GM12875 (cell line): ENCODE data around the gene HLA-DOB.
"Not testable (repeated sequence)": the region's sequence is repeated elsewhere in the genome, so short reads cannot be mapped to it uniquely, and the experiment has no call there.

Experiments
- H3K4me3 ChIP-seq: one replicate; pipeline ENCODE4 v1.5.1; 2011; ENCODE audit warnings: low read depth, low read length, control low read depth
- TF ChIP-seq, protein P1 (sequence below): IDR thresholded peaks from 2 replicates; pipeline ENCODE4 v1.5.1; 2011; ENCODE audit warnings: low read depth, mild to moderate bottlenecking, control low read depth, inconsistent platforms, low read length, moderate library complexity, borderline replicate concordance; ENCODE audit not compliant: insufficient read depth

Gene HLA-DOB

DNA sequence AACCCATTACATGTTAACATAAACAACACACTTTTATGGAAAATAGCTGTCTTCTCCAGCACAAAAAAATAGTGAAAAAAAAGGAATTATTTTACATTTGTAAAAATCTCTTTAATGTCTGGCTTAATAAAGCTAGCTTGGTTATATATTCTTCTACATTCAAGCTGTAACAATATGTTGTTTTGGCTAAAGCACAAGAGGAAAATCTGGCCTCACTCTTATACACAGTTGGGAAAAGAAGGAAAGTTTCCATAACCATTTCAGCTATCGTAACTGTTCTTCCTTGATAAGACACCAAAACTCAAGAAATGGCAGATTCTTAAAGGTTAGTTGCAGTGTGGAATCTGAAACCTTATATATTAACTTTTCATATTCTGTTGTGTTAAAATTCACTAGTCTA is 7.6 kb downstream of the HLA-DOB start:
- H3K4me3 ChIP-seq = no peak overlapping the region
- TF ChIP-seq, protein P1, sequence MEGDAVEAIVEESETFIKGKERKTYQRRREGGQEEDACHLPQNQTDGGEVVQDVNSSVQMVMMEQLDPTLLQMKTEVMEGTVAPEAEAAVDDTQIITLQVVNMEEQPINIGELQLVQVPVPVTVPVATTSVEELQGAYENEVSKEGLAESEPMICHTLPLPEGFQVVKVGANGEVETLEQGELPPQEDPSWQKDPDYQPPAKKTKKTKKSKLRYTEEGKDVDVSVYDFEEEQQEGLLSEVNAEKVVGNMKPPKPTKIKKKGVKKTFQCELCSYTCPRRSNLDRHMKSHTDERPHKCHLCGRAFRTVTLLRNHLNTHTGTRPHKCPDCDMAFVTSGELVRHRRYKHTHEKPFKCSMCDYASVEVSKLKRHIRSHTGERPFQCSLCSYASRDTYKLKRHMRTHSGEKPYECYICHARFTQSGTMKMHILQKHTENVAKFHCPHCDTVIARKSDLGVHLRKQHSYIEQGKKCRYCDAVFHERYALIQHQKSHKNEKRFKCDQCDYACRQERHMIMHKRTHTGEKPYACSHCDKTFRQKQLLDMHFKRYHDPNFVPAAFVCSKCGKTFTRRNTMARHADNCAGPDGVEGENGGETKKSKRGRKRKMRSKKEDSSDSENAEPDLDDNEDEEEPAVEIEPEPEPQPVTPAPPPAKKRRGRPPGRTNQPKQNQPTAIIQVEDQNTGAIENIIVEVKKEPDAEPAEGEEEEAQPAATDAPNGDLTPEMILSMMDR = no peak

DNA sequence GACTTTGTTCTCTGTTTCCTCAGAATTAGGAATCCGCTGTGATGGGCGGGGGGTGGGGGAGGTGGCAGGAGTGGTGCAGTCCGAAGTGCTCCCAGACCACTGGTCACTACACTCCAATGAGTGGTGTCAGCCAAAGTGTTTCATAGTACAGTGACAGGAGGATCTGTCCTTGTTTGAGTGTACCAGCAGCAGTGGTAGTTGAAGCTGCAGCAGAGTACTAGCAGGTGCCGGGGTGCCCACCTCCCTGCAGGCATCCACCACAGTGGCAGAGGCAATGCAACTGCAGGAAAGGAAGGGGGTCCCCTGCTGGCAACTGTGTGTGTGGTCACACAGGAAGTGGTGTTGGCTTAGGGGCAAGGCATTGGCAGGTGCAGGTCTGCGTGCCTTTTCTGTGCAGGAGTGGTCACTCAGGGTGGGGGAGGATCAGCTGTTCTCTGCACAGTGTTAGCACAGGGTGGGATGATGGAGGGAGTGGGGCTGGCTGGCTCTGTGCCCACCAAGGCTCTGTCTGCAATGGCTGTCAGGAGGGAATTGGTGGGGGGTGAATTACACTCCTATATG is 9.7 kb downstream of the HLA-DOB start:
- H3K4me3 ChIP-seq = no peak overlapping the region
- TF ChIP-seq, protein P1 = no peak

DNA sequence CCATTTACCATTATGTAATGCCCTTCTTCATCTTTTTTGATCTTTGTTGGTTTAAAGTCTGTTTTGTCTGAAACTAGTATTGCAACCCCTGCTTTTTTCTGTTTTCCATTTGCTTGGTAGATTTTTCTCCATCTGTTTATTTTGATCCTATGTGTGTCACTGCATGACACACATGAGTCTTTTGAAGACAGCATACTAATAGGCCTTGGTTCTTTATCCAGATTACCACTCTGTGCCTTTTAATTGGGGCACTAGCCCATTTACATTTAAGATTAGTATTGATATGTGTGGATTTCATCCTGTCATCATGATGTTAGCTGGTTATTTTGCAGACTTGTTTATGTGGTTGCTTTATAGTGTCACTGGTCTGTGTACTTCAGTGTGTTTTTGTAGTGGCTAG is 11.4 kb downstream of the HLA-DOB start:
- H3K4me3 ChIP-seq = not testable (repeated sequence)

DNA sequence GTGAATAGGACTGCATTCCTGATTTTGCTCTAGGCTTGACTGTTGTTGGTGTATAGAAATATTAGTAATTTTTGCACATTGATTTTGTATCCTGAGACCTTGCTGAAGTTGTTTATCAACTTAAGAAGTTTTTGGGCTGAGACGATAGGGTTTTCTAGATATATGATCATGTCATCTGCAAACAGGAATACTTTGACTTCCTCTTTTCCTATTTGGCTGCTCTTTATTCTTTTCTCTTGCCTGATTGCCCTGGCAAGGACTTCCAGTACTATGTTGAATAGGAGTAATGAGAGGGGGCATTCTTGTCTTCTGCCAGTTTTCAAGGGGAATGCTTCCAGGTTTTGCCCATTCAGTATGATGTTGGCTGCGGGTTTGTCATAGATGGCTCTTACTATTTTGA is 13.4 kb downstream of the HLA-DOB start:
- TF ChIP-seq, protein P1 = no peak
- H3K4me3 ChIP-seq = no peak overlapping the region

DNA sequence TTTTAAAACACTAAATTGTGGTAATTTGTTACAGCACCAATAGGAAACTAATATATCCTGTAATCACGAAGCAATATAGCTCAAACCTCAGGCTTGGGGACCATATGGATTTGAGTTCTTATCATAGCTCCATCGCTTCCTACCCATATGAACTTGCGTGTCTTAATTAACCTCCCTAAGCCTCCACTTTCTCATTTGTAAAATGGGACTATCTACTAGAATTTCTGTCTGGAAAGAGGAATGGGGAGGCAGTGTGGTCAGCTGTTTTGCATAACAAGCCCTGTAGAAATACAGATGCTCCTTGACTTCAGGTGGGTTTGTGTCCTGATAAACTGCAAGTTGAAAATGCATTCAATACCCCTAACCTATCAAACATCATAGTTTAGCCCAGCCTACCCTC is 17.1 kb downstream of the HLA-DOB start:
- H3K4me3 ChIP-seq = no peak overlapping the region
- TF ChIP-seq, protein P1 = no peak

DNA sequence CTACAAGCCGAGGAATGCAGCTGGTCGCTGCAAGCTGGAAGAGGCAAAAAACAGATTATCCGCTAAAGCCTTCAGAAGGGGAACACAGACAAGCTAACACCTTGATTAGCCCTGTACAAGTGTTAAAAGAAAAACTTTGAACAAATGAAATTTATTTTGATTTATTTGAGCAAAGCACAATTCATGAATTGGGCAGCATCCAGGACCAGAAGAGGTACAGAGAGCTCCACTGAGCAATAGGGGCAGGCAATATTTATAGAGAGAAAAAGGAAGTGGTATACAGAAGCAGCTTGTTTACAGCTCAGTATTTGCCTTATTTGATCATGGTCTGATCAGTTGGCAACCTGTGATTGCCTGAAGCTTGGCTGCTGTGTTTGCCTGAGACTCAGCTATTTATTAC is 17.6 kb downstream of the HLA-DOB start:
- TF ChIP-seq, protein P1 = no peak

DNA sequence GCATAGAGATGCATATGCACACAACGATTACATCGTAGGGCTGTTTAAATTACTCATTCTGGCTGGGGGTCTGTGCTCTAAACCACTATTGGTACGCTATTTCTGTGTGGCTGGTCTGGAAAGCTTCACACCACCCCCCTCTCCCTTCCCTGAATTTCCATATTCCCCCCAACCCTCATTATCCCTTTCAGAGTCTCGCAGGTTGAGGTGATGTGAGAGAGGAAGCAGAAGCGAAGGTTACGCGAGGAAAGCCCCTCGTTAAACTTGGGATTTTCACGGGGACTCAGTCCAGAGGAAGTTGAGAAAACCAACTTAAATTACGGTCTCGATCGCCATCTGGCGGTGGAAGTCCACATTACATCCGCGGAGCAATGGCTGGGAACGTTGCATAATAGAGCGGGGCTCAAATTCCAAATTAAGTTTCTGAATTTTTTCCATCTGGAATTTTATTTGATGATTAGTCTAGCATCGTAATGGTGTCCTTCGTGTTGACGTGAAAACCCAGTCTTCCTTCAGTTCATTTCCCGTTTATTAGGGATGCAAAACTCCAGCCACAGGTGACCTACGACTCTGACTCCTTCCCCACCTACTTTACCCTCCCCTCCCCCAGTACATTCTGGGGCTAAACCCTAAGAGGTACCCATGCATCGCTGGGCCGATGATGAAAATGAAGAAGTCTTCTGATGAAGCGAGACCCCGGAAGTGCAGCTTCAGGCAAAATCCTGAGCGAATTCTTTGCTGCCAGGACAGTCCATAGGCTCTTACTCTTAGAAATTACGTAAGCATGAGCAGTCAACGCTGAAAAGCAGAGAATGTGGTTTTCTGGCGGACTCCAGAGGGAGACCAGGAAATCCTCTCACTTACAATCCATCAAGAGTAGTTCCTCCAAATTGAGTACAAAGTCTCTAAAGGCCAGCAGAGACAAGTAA is 19.7 kb downstream of the HLA-DOB start:
- peak overlapping the region; percentile 24 for H3K4me3 ChIP-seq

More for the DNA sequence above, 17.6 kb downstream of the HLA-DOB start:
- no peak overlapping the region for H3K4me3 ChIP-seq

More for the DNA sequence above, 19.7 kb downstream of the HLA-DOB start:
- TF ChIP-seq, protein P1 = peak; percentile 64
